ENCODE measurements around the gene ANK3. TPM values are rescaled to one million over a fixed set of nuclear protein-coding genes. Genes with fewer than 3 reads are reported as not detected.

The ANK3 gene
- polyA plus RNA-seq, 3 donors = not detected

DNA sequence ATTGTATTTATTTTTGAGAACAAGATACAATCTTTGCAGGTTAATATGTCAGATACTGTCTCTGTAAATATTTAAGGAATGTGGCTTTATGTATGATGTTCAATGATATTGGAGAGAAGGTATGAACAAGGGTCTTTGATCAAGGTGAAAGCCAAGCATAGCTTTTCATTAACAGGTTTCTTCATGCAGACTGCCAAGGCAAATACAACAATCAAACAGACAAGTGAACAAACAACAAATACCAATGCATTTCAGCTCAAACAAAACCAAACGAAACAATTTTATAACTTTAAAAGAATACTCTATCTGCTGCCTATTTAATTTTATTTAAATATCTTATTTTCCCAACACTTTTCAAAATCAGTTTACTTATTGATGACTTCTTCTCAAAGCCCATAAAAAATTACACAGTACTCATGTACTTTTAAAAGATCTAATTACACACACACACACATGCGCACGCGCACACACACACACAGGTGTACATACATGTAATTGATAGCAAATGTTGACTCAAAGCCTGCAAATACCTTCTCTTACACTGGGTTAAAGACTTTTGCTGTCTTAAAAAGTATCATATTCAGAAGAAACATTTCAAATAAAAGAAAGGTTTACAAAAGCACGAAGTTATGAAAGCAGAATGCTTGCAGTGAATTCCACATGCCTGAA is 282.2 kb downstream of the ANK3 start:
- Histone ChIP-seq H3K4me1 (ENCODE audit: control insufficient read depth in 1 of 2, insufficient read depth in 2 of 2, low read length in 2 of 2) (no peaks in the 10 kb centered on the region), H3K36me3 (replicated peaks in 1 of 2; ENCODE audit: control insufficient read depth in 1 of 2, insufficient read depth in 2 of 2, low read length in 2 of 2) (no peaks in the 10 kb centered on the region), H2AFZ (ENCODE audit: insufficient read depth, low read depth, low read length, poor library complexity, severe bottlenecking) (no peak overlapping the region), H3K4me3 (replicated peaks in 1 of 3; ENCODE audit: low read depth in 2 of 3, low read length in 3 of 3) (no peak overlapping the region), H3K27ac (ENCODE audit: low read depth in 1 of 2, low read length in 2 of 2) (no peak overlapping the region), H3K9ac (ENCODE audit: insufficient read depth, low read length, poor library complexity, severe bottlenecking) (no peak overlapping the region), H3K4me2 (replicated peaks; ENCODE audit: extremely low read depth, low read length, poor library complexity, severe bottlenecking) (no peak overlapping the region), H3K79me2 (ENCODE audit: insufficient read depth, low read length) (no peaks in the 10 kb centered on the region), H3K9me3 (replicated peaks in 1 of 2; ENCODE audit: control insufficient read depth in 1 of 2, insufficient read depth in 1 of 2, low read length in 2 of 2) (no peaks in the 10 kb centered on the region), H3K27me3 (ENCODE audit: control insufficient read depth in 2 of 2, insufficient read depth in 2 of 2, low read length in 2 of 2) (no peaks in the 10 kb centered on the region), H4K20me1 (ENCODE audit: insufficient read depth, low read length) (no peaks in the 10 kb centered on the region)
- TF ChIP-seq, protein P1, sequence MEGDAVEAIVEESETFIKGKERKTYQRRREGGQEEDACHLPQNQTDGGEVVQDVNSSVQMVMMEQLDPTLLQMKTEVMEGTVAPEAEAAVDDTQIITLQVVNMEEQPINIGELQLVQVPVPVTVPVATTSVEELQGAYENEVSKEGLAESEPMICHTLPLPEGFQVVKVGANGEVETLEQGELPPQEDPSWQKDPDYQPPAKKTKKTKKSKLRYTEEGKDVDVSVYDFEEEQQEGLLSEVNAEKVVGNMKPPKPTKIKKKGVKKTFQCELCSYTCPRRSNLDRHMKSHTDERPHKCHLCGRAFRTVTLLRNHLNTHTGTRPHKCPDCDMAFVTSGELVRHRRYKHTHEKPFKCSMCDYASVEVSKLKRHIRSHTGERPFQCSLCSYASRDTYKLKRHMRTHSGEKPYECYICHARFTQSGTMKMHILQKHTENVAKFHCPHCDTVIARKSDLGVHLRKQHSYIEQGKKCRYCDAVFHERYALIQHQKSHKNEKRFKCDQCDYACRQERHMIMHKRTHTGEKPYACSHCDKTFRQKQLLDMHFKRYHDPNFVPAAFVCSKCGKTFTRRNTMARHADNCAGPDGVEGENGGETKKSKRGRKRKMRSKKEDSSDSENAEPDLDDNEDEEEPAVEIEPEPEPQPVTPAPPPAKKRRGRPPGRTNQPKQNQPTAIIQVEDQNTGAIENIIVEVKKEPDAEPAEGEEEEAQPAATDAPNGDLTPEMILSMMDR (IDR thresholded peaks at IDR 0.05) = no peak
- H3K36me3 Mint-ChIP-seq = no peaks in the 10 kb centered on the region
- no peak overlapping the region for H3K27ac Mint-ChIP-seq
- intact Hi-C loops (cut with micrococcal nuclease) = no loop called here
- no peak overlapping the region for H3K4me3 Mint-ChIP-seq
- no peak for DNase-seq
- 83% methylated on average over 1 of the region's 5 CpGs for WGBS (ENCODE audit: insufficient coverage)
- peaks cover 0 to 1% (median 0%) of the 10 kb centered on the region in 3 donors for H3K27me3 Mint-ChIP-seq (ENCODE audit: low read depth in 3 of 3)
- no peaks in the 10 kb centered on the region for H3K4me1 Mint-ChIP-seq
- no peaks in the 10 kb centered on the region for H3K9me3 Mint-ChIP-seq

DNA sequence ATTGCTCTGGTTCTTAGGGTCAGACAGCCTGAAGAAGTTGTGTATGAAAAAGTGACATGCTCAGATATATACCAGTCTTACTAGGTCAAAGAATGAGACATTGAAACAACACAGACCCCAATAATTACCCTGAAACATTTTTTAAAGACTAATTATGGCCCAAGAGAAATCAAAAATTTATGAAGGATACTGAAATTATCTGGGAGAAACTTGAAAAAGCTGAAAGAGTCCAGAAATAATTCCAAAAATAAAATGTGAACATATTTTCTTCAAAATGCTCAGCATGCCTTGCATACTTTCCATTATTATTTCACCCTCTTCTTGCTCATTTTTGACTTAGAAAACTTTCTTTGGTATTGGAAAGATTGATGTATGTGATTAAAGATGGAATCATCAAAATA is 284.4 kb downstream of the ANK3 start:
- no peaks in the 10 kb centered on the region for H3K27me3 ChIP-seq (ENCODE audit: control insufficient read depth in 2 of 2, insufficient read depth in 2 of 2, low read length in 2 of 2)
- H3K4me3 ChIP-seq (replicated peaks in 1 of 3; ENCODE audit: low read depth in 2 of 3, low read length in 3 of 3) = no peak overlapping the region
- H3K36me3 ChIP-seq (replicated peaks in 1 of 2; ENCODE audit: control insufficient read depth in 1 of 2, insufficient read depth in 2 of 2, low read length in 2 of 2) = no peaks in the 10 kb centered on the region
- no peaks in the 10 kb centered on the region for H3K79me2 ChIP-seq (ENCODE audit: insufficient read depth, low read length)
- Mint-ChIP-seq H3K4me1 (no peaks in the 10 kb centered on the region), H3K9me3 (no peaks in the 10 kb centered on the region), H3K27me3 (ENCODE audit: low read depth in 3 of 3) (peaks cover 0 to 1% (median 0%) of the 10 kb centered on the region in 3 donors), H3K4me3 (no peak overlapping the region), H3K36me3 (no peaks in the 10 kb centered on the region), H3K27ac (no peak overlapping the region)
- no peak for DNase-seq
- H3K9ac ChIP-seq (ENCODE audit: insufficient read depth, low read length, poor library complexity, severe bottlenecking) = no peak overlapping the region
- no peaks in the 10 kb centered on the region for H4K20me1 ChIP-seq (ENCODE audit: insufficient read depth, low read length)
- no peaks in the 10 kb centered on the region for H3K9me3 ChIP-seq (replicated peaks in 1 of 2; ENCODE audit: control insufficient read depth in 1 of 2, insufficient read depth in 1 of 2, low read length in 2 of 2)
- no peak overlapping the region for H2AFZ ChIP-seq (ENCODE audit: insufficient read depth, low read depth, low read length, poor library complexity, severe bottlenecking)
- no peaks in the 10 kb centered on the region for H3K4me1 ChIP-seq (ENCODE audit: control insufficient read depth in 1 of 2, insufficient read depth in 2 of 2, low read length in 2 of 2)
- intact Hi-C loops (cut with micrococcal nuclease) = no loop called here
- TF ChIP-seq, protein P1 (IDR thresholded peaks at IDR 0.05) = no peak
- no peak overlapping the region for H3K4me2 ChIP-seq (replicated peaks; ENCODE audit: extremely low read depth, low read length, poor library complexity, severe bottlenecking)
- no peak overlapping the region for H3K27ac ChIP-seq (ENCODE audit: low read depth in 1 of 2, low read length in 2 of 2)

Measured in CD14-positive monocyte (primary cell).